KOPT-K1 (cell line): Measurements from ENCODE around the gene ACOD1.

Experiments used
- H3K27ac ChIP-seq: fragments of 200-600 bp; sonication (generic); 2 replicates; pipeline ENCODE4 v1.5.1; 2016; ENCODE audit warnings: antibody characterized with exemption, mild to moderate bottlenecking, low read depth, low read length; ENCODE audit not compliant: poor library complexity, severe bottlenecking
- H3K36me3 ChIP-seq: fragments of 200-600 bp; sonication (generic); 2 replicates; pipeline ENCODE4 v1.5.1; 2017; ENCODE audit warnings: antibody characterized with exemption, mild to moderate bottlenecking, low read length, moderate library complexity; ENCODE audit not compliant: insufficient read depth
- H3K9me3 ChIP-seq: fragments of 200-600 bp; sonication (generic); 2 replicates; pipeline ENCODE4 v1.5.1; 2017; ENCODE audit warnings: antibody characterized with exemption, low read length, mild to moderate bottlenecking; ENCODE audit not compliant: insufficient read depth, poor library complexity, severe bottlenecking

Gene ACOD1

GRCh38 chr13:76993021-76993420 is 44.7 kb downstream of the ACOD1 start:
- Histone ChIP-seq H3K27ac (peak overlapping the region; percentile 78), H3K36me3 (peaks cover 31% of the 10 kb centered on the region), H3K9me3 (no peaks in the 10 kb centered on the region)

GRCh38 chr13:76993473-76993872 is 45.2 kb downstream of the ACOD1 start:
- H3K9me3 ChIP-seq: no peaks in the 10 kb centered on the region
- H3K36me3 ChIP-seq: peaks cover 36% of the 10 kb centered on the region
- no peak overlapping the region for H3K27ac ChIP-seq

DNA sequence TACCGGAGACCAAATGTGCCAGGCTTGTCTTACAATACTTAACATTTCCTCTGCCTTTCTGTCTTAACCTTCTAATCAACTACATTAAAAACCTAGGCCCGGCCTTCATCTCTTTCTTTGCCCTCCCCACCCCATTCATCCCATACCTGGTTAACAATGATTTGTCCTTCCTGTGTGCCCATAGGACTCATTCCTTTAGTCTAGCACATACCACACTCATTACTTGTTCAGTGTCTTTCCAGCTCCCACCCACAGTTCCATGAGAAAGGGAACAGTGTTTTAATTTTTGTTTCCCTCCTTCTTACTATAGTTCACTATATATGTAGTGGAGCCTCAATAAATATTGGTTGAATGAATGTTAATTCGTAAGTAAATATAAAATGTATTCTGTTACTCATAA is 46.0 kb downstream of the ACOD1 start:
- Histone ChIP-seq H3K27ac (no peak overlapping the region), H3K36me3 (peaks cover 44% of the 10 kb centered on the region), H3K9me3 (no peaks in the 10 kb centered on the region)

DNA sequence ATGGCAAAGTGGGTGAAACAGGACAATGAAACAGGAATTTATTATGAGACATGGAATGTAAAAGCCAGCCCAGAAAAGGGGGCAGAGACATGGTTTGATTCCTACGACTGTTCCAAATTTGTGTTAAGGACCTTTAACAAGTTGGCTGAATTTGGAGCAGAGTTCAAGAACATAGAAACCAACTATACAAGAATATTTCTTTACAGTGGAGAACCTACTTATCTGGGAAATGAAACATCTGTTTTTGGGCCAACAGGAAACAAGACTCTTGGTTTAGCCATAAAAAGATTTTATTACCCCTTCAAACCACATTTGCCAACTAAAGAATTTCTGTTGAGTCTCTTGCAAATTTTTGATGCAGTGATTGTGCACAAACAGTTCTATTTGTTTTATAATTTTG is 52.2 kb downstream of the ACOD1 start:
- no peak overlapping the region for H3K27ac ChIP-seq
- H3K36me3 ChIP-seq: peaks cover 94% of the 10 kb centered on the region
- H3K9me3 ChIP-seq: no peaks in the 10 kb centered on the region

DNA sequence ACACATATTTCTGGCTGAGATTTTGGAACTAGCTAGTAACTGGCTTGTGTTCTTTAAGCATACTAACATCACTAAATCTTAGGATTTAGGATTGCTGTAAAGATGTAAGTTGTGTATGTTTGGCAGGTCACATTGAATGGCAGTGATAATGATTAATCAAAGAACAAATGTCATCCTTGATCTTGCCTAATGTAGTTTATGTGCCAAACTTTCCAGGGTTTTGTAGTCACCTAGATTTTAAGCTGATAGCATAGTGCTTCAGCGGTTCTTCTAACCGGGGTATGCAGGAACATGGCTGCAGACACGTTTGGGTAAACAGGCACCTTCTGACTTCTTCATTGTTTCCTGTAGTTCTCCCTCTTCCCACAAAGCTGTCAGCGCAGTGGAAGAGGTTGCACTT is 53.2 kb downstream of the ACOD1 start:
- H3K36me3 ChIP-seq: peaks cover 95% of the 10 kb centered on the region
- H3K9me3 ChIP-seq: no peaks in the 10 kb centered on the region
- no peak overlapping the region for H3K27ac ChIP-seq

DNA sequence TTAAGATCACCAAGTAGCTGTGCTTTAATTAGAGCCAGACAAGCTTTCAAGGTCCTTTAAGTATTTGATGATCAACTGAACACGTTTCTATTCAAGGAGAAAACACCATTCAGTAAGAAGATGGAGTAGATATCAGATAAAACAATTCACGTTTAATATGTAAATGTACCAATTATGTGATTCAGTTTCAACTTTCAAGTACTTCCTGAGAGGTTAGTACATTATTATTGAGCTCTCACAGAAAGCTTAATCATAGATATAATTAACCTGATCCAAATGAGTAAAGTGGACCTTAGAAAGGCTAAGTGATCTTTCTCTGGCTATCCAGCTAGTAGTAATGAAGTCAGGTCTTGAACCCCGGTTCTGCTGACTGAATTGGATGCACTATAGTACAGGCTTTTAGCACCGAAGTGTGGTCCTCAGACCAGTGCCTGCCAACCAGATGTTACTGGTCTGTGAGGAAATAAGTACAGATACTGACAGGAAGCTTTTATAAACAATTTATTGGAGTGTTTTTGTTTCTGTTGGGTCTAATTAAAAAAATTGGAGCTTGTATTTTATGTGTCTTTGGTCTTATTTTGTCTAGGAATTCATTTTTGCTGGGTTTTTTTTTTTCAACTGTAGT is 53.8 kb downstream of the ACOD1 start:
- Histone ChIP-seq H3K36me3 (peaks cover 95% of the 10 kb centered on the region), H3K9me3 (no peaks in the 10 kb centered on the region), H3K27ac (no peak overlapping the region)

DNA sequence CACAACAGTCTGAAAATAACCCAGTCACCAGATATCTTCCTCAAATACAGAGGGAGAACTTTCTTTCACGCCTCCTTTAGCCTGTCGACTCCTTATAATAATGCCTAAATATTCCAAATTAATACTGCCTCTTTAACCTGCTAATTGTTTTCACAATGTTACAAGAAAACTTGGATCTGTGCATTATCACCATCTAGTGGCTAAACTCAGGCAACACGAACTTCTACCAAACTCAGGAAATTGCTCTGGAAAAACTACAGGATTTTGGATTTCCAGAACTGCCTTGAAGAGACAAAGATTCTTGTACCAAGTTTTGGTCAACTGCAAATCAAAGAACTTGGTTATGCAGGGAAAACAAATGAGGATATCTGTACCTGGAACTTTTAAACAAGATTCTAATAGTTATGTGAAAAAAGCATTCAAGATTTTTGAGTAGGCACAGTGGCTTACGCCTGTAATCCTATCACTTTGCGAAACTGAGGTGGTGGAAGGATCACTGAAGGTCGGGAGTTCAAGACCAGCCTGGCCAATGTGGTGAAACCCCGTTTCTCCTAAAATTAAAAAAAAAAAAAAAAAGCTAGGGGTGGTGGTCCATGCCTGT is 54.4 kb downstream of the ACOD1 start:
- Histone ChIP-seq H3K36me3 (peaks cover 96% of the 10 kb centered on the region), H3K27ac (no peak overlapping the region), H3K9me3 (no peaks in the 10 kb centered on the region)
